EH (cell line): Measurements from ENCODE around the gene TOR4A.
"Not testable (repeated sequence)": the region's sequence is repeated elsewhere in the genome, so short reads cannot be mapped to it uniquely, and the experiment has no call there.

Experiments
- DNase-seq: peaks from one replicate; pipeline ENCODE4 v3.0.0-alpha.2; 2015; ENCODE audit warnings: low read depth

TOR4A gene

DNA sequence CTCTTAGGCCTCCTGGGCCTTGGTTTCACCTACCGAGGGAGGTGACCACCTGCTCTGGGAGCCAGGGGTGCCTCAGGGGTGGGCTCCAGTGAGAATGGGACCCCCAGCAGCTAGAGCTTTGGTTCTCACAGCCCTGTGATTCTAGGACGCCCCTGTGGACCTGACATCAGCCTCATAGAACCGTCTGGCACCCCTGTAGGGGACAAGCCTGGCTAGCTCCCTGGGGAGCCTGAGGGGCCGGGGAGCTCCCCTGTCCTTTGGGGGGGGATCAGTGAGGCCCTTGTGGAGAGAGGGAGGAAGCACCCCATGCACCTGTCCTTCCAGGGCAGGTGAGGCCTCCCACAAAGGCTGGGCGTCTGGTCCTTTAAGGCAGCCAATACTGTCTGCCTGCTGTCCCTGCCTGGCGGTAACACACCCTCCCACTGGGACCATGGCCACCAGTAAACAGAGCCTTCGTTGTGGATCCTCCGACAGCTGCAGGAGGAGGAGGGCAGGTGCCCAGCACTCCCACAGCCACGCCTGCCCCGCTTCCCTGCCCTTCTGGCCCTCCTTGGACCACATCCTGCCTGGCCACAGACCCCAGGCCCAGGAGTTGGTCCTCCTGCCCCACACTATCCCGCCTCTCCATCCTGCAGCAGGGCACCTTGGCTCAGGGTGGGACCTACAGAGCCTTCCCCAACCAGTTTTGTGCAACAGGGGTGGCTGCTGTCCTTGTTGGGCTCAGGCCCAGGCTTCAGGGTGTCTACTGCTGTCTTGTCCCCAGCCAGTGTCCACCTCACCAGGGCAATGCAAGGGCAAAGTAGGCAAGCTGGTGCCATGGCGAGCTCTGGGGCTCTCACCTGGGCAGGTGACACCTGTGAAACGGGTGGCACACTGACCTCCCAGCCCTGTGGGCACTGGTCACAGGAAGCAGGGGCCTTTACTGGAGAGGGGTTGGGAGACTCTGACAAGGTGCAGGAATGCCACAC, 39.5 kb upstream of the TOR4A start:
- no peak for DNase-seq

DNA sequence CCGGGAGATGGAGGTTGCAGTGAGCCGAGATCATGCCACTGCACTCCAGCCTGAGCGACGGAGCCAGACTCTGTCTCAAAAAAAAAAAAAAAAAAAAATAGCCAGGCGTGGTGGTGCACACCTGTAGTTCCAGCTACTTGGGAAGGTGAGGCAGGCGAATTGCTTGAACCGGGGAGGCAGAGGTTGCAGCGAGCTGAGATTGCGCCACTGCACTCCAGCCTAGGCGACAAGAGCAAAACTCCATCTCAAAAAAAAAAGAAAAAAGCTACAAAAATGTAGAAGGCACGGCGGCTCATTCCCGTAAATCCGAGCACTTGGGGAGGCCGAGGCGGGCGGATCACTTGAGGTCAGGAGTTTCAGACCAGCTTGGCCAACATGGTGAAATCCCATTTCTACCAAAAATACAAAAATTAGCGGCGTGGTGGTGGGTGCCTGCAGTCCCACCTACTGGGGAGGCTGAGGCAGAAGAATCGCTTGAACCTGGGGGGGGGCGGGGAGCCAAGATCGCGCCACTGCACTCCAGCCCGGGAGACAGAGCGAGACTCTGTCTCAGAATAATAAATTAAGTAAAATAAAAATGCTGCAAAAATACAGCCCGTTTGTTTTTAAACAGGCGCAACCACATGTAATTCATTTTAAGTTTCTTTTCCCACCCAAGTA, 37.9 kb upstream of the TOR4A start:
- DNase-seq: not testable (repeated sequence)

DNA sequence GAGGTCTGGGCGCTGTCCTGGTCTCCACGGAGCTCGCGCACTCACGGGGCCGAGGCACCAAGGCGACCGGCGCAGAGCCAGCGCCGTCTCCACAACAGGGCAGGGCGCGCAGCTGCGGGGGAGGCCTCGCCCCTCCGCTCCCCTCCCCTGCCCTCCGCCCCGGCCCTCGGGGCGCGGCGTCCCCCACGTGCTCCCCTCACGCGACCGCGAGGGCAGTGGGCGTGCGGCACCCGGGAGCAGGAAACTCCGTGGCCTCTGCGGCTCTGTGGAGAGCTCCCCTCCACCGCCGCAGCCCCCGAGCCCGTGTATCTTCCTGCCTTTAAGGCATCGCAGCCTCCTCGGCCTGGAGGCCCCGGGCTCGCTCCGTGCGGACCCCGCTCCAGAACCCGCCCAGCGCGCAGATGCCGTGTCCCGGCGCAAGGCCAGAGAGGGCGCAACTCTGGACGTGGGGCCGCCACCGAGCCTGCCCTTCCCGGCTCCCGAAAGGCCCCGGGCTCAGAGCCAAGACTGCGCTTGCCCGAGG, 37.1 kb upstream of the TOR4A start:
- peak; percentile 75 for DNase-seq

DNA sequence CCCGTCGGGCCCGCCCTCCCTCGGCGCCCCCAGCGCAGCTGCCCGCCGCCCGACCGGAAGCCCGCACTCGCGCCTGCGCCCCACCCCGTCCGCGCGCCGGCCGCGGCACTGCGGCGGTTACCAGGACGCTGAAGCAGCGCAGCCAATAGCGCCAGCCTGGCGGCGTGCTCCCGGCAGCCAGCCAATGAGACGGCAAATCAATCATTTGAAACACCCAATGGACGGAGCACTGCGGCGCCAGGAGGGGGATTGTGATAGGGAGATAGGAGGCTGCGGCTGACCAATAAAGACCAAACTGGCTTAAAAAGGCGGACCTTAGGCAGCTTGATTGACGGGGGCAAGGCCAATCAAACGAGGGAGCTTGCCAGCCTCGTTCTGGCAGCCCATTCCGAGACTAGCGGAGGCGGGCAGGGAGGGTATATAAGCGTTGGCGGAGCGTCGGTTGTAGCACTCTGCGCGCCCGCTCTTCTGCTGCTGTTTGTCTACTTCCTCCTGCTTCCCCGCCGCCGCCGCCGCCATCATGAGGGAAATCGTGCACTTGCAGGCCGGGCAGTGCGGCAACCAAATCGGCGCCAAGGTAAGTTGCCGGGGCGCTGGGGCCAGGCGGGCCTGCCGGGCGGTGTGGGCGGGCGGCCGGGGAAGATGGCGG, 36.6 kb upstream of the TOR4A start, which contains the start of gene TUBB4B:
Gene TUBB4B (plus strand): TSS at position 447 of the 649 bp plus-strand sequence. CDS start 74 bp downstream, at position 521.
- DNase-seq: peak; percentile 100

DNA sequence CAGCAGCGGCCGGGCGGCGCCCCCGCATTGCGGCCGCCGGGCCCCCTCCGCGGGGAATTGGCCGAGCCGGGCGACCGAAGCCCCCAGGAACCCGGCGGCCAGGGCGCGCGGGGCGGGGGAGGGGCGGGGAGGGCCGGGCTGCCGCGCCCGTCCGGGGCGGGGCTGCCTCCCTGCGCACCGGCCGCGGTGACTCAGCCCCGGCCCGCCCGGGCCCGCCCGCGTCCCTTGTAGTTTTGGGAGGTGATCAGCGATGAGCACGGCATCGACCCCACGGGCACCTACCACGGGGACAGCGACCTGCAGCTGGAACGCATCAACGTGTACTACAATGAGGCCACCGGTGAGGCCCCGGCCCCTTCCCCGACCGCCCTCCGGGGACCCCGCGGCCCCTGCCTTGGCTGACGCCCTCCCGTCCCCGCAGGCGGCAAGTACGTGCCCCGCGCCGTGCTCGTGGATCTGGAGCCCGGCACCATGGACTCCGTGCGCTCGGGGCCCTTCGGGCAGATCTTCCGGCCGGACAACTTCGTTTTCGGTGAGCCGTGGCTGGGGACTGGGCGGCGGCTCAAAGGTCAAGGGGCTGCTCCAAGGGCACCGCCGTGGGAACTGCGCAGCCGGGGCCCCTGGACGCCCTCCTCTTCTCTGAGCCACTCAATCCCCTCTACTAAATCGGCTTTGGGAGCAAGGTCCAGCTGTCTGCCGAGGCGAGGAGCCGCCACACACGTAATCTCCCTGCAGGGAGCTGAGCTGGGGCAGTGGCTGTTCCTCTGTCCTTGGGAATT, 35.8 kb upstream of the TOR4A start:
- peak; percentile 66 for DNase-seq

DNA sequence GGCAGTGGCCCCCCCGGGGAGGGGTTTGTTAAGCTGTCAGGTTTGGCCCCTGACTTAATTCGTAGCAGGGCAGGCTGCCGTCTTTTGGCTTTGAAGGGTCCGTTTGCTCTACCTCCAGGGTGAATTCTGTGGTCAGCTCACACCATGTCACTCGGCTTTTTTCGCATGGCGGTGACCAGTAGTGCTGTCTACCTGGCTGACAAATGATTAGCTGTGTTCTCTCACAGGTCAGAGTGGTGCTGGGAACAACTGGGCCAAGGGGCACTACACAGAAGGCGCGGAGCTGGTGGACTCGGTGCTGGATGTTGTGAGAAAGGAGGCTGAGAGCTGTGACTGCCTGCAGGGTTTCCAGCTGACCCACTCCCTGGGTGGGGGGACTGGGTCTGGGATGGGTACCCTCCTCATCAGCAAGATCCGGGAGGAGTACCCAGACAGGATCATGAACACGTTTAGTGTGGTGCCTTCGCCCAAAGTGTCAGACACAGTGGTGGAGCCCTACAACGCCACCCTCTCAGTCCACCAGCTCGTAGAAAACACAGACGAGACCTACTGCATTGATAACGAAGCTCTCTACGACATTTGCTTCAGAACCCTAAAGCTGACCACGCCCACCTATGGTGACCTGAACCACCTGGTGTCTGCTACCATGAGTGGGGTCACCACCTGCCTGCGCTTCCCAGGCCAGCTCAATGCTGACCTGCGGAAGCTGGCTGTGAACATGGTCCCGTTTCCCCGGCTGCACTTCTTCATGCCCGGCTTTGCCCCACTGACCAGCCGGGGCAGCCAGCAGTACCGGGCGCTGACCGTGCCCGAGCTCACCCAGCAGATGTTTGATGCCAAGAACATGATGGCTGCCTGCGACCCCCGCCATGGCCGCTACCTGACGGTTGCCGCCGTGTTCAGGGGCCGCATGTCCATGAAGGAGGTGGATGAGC, 35.0 kb upstream of the TOR4A start:
- DNase-seq: no peak

DNA sequence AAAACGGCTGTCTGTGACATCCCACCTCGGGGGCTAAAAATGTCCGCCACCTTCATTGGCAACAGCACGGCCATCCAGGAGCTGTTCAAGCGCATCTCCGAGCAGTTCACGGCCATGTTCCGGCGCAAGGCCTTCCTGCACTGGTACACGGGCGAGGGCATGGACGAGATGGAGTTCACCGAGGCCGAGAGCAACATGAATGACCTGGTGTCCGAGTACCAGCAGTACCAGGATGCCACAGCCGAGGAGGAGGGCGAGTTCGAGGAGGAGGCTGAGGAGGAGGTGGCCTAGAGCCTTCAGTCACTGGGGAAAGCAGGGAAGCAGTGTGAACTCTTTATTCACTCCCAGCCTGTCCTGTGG, 34.3 kb upstream of the TOR4A start:
- DNase-seq: not testable (repeated sequence)

DNA sequence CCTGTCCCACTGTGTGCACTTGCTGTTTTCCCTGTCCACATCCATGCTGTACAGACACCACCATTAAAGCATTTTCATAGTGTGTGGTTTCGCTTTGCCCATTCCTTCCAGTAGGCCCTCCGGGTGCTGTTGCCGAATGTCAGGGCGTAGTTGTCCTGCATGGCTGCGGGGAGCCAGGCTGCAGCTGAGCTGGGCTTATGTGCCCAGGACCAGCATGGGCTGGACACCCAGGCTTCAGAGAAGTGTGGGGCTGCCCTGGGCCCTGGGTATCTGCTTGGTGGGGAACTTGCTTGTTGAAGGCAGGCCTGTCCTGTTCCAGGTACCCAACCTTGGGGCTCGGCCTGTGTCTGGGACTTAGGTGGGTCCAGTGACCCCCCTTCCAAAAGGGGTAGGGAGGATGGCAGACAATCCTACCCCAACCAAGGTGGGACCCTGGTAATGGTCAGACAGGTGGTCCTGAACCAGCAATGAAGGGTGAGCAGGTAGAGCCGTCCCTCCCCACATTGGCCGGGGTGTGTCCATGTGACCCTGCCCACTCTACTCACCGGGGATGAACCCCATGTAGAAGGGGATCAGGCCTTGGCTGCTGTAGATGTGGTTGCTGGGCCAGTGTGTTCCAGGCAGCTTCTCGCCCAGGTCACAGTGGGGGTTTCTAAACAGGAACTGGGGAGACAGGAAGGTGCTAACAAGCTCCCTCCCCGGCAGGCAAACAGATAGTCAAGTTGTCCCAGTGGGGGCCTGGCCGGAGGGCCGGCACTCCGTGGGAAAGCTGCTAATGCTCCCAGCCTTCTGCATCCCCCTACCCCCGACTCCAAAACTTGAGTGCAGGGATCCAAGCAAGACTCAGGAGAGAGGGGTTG, 33.7 kb upstream of the TOR4A start:
- DNase-seq: peak; percentile 23

DNA sequence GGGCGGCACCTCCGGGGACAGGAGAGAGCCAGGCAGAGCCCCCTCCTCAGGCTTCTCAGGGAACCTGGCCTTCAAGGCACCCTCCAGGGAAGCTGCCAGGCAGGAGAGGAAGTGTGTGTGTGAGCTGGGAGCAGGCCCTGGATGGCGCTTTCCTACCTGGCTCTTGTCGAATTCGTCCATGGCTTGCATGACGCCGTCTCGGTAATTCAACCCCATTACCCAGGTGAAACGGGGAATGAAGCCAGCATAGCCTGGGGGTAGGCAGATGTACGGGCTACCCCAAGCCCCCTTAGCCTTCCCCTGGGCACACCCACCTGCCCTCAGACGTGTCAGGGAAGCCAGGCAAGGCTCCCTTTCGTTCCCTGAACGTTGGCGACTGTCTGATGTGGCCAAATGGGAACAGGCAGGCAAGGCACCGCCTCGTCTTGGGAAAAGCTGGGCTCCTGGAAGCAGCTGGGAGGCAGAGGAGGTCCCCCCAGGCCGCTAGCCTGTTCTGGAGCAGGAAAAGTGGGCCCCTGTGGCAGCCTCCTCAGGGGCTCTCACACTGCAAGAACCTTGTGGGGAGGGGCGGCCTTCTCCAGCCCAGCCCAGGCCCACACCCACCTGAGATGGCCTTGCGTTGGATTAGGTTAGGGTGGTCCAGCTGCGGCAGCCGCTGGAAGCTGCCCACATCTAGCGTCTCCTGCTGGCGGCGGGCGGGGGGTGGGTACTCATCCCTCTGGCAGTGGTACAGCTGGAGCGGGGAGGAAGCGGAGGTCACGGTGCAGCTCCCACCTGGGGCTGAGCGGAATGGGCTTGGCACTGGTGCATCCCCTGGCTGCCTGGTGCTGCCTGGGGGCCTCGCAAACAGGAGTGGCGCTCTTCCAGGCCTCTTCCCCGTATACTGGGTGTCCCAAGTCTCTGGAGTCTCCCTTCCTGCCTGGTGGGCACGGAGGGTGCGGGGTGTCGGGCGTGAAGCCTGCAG, 32.8 kb upstream of the TOR4A start:
- no peak for DNase-seq

DNA sequence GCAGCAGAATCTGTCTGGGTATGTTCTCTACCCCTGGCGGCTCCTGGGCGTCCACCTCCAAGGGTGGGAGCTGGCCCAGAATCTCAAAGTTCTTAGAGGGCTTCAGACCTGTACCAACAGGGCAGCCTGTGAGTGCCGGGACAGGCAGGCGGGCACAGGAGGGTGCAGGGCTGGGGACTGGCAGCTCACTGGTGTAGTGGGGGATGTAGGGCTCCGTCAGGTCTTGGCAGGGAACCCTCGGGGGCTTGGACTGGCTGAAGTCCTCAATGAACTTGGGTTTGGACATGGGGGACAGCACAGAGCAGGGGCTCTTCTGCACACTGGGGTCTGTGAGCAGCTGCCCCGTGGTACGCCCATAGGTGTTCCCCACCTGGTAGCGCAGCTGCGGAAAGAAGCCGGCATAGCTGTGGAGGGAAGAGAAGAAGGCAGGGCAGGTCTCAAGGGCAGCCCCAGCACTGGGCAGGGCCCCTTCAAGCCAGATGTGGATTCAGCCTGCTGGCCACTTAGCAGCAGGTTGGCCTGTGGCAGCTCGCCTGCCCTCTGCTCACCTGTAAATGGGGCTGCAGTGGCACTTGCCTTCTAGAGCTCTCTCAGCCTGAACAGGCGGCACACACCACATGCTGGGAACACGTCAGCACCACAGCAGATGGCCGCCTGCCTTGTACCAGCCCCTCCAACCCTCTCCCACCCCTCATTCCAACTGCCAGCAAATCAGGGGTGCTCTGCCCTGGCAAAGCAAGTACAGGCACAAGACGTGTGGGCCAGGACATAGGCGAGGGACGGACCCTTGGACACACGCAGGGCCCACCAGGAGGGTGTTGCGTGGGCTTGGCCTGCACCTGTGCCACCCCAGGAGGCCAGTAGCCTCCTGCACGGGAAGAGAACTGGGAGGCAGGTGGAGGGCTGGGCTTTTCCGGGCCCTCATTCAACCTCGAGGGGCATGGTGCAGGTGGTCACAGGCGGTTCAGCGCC, 31.8 kb upstream of the TOR4A start:
- no peak for DNase-seq

DNA sequence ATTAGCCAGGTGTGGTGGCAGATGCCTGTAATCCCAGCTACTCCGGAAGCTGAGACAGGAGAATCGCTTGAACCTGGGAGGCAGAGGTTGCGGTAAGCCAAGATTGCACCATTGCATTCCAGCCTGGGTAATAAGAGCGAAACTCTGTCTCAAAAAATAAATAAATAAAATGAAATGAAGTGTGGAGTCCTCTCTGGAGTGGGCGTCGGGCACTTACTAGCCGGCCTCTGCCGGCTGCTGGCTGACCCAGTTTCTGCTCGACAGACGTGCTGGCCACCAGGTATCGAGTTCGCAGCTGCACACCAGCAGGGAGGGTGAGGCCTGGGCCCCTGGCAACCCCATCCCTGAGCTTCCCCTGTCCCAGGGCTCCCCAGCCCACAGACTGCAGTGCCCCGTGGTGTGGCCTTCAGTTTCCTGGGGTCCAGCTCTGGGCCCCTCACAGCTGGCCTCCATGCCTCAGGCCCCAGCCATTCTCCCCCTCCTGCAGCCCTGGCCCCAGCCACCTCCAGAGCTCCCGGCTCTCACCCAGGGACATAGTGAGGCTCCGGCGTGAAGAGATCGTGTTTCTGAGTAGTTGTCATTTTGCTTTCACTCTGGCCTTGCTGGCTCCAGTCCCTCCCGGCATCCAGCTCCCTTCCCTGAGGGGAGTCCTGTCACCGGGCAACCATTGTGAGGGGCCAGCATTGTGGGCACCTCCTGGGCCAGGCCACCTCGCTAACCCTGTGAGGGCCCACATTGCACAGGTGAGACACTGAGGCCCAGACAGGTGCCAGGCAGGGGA, 30.2 kb upstream of the TOR4A start:
- DNase-seq: no peak

DNA sequence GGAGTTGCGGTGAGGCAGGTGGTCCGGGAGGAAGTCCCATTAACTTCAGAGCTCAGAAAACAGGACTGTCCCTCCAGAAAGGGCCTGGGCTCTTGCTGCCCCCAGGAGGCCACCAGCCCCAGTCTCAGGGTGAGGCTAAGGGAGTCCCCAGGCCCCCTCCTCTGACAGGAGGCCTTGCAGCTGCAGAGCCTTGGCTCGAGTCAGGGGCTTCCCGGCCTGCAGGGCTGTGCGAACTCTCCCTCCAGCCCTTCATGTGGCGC, 29.7 kb upstream of the TOR4A start:
- DNase-seq: no peak

DNA sequence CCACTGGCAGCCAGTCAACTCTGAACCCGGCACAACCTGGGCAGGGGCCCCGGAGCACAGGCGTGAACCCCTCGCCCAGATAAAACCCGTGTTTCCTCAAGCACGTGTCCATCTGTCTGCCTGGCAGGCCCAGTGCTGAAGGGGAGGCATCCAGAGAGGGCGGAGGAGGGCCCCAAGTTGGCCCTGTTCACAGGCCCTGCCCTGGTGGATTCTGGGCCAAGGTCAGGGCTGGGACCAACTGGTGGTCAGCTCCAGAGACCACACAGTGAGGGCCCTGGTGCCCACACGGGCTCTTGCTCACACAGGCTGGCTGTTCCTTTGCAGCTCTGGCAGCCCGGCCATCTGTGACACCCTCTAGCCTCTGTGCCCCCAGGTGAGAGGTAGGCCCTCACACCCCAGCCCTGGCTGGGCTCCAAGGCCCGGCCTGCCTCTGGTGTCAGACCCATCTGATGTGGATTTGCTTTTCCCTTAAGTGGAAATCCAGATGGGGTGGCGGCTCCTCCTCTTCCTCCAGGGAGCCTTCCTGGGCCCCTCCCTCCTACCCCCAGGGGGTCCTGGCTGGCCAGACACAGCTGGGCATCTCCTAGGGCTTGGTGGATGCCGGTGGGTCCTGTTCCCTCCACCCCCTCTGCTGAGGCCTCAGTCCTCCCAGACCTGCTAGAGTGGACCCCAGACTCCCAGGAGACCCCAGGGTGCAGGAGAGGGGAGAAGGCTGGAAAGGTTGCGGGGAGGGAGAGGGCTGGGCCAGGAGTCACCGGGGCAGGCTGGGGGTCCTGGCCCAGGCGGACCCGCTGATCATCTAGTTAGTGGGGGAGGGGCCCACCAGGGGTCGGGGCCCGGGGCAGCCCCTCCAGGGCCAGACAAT, 27.0 kb upstream of the TOR4A start:
- DNase-seq: no peak

DNA sequence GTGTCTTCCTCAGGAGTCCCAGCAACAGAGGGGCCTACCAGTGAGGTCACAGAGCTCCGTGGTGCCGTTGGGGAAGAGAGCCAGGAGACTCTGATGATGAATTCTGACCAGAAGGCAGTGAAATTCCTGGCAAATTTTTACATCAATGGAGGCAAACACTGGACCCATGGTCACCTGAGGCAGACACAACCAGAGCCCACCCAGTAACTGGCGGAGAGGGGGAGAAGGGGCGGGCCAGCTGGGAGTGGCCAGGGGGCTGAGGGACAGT, 26.4 kb upstream of the TOR4A start, which contains the start of gene STPG3:
Gene STPG3 (plus strand): TSS at position 93 of the 268 bp plus-strand sequence. CDS start 1 bp downstream, at position 94.
- DNase-seq: no peak

DNA sequence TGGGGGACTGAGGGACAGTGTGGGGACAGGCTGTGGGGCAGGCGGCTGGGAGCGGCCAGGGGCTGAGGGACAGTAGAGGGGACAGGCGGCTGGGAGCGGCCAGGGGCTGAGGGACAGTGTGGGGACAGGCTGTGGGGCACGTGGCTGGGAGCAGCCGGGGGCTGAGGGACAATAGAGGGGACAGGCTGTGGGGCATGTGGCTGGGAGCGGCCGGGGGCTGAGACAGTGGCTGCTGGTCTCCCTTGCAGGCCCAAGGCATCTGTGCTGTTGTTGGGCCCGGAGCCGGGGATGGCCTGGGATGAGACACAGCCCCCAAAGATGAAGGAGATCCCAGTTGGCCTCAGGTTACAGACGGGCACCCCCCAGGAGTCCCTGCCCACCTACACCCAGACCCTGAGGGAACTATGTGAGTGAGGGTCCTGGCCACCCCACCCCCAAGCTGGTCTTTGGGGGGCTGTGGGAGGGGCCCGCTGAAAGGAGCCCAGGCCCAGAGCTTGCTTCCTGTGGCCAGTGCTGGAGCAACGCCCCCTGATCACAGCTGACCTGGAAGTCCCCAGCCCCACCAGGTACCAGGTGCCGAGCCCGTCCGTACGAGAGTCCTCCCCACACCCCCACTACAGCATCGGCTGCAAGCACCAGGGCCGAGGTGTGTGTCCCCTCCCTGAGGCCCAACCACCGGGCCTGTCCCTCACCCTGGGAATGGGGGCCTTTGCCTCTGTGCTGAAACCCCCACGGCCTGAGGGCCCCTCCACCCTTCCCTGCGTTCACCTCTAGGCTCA, 25.8 kb upstream of the TOR4A start:
- no peak for DNase-seq
